HL-60 (cell line): Measurements from ENCODE around the gene GLIS1.

Source experiments
- POLR2AphosphoS5 ChIP-seq: IDR thresholded peaks from 2 replicates; pipeline ENCODE4 v1.6.1; 2012; ENCODE audit warnings: low read depth
- TF ChIP-seq, protein P1 (sequence below): IDR thresholded peaks from one replicate; pipeline ENCODE4 v1.5.1; 2011; ENCODE audit warnings: low read length, control low read depth, inconsistent platforms; ENCODE audit not compliant: insufficient read depth

DNA sequence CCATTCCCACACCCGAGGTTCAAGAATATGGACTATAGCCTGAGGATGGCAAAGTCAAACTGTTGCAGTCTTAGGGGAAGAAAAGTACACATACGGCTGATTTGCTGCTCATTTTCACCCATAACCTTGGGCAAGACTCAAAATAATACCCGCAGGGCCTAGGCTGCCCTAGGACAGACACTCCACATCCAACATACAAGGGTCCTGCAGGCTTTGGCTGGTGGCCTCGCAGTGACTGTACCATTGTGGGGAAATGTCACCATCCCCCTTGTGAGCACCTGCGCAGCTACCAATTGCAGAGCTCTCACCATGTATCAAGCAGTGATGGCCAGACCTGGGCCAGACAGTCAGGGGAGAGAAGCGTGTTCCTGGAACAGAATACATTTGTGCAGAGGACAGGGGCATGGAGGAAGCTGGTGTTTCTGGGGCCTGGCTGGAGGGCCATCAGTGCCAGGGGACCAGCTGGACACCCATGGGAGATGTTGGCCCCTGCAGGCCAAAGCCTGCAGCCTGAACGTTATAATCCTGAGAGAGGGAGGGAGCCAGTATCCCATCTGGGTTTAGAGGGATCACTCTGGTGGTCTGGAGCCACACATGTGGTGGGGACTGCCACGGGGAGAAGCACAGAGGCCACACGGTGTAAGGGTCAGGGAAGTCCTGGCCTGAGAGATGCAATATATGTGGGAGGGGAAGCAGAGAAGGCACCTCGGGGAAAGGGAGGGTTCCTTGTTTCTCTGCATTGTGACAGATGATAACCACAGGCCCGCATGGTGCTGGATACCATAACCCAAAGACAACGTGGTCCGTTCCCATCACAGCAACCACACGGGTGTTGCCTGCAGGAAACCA is 101.2 kb downstream of the GLIS1 start:
- TF ChIP-seq, protein P1, sequence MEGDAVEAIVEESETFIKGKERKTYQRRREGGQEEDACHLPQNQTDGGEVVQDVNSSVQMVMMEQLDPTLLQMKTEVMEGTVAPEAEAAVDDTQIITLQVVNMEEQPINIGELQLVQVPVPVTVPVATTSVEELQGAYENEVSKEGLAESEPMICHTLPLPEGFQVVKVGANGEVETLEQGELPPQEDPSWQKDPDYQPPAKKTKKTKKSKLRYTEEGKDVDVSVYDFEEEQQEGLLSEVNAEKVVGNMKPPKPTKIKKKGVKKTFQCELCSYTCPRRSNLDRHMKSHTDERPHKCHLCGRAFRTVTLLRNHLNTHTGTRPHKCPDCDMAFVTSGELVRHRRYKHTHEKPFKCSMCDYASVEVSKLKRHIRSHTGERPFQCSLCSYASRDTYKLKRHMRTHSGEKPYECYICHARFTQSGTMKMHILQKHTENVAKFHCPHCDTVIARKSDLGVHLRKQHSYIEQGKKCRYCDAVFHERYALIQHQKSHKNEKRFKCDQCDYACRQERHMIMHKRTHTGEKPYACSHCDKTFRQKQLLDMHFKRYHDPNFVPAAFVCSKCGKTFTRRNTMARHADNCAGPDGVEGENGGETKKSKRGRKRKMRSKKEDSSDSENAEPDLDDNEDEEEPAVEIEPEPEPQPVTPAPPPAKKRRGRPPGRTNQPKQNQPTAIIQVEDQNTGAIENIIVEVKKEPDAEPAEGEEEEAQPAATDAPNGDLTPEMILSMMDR = no peak
- TF ChIP-seq POLR2AphosphoS5 = 0 out of 2 replicates have a peak, but pooled peaks have one; percentile 33
